Occipital lobe (tissue), 2 donors: ENCODE data around the gene GALNT9. TPM values are rescaled to one million over a fixed set of nuclear protein-coding genes. Genes with fewer than 3 reads are reported as not detected.

Experiments used
- DNase-seq: peaks from one replicate; lab custom pipeline; 2025; lab: John Stamatoyannopoulos, UW
- total RNA-seq: library from RNA; depleted of rRNA; stranded (reverse); fragments of >200 nt; gene quantifications from one replicate; pipeline ENCODE4 v1.2.3, GENCODE V29; 2014

Gene GALNT9
- total RNA-seq, 1 donor from 2014 or later = 1.4 TPM

DNA sequence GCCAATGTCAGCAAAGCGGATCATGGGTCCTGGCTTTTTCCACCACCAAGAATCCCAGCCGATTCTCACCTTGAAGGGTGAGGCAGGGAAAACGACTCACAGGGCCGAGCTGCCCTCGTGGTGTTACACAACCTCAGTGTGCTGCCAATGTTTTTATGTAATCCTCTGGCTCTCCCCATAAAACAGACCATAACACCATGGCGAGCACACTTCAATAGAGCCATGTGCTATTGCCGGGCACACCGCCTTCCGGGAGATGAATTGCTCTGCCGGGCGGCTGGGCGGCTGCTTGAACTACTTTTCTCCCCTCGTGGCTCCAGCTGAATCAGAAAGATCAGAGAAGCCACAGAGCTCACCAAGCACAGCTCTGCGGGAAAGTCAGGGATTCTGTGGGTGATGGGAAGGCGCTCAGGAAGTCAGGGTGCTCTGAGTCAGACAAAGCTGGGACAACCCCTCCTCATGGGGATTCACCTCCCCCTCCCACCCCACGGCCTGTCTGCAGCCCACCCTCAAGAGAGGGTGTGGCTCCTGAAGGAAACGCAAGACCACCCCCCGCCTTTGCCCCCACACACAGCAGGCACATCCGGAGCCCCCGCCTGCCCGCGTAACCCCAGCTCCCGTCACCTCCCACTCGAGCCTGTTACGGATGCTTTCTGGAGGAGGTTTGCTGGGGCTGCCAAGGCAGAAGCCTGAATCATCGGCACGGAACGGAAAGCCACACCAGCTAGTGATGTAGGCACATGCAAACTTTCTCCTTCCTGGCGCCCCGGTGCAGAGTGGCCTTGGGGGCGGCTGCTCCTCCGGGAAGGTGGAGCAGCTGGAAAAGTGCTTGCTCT lies 1.8 kb downstream of the GALNT9 start:
- DNase-seq = peak; percentile 80

DNA sequence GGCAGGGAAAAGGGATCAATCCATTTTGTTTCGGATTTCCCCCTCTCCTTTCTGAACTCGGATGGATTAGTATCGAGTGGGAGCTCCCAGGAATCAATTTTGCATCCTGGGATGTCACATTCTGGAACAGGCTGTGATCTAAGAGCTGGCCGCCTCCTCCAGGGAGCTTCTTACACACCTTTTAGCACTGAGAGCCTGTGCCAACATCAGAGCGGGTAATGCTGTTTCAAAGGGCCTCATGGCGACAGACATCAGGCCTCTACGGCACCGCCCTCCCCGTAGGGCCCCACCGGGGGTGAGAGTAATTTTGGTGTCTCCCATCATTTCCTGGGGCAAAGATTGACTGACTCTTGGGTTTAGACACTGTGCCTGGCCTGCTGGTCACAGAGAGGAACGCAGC lies 2.7 kb downstream of the GALNT9 start:
- DNase-seq = peak; percentile 12

DNA sequence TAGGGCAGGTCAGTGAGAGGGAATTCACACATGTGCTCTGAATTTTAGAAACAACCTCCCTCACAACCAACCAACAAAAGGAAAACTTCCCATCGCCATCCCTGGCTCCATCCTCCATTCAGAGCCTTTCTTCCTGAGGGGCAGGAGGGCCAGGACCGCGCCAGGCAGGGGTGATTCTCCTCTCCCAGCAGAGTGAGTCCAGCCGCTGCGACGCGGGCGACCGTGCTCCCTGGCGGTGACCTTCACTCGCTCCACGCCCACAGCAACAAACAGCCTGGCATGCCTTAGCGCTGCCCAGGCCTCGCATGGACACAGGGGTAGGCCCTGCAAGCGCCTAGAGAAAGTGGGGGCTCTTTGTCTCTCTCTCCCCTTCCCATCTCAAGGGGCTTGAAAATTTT lies 3.7 kb downstream of the GALNT9 start:
- DNase-seq = no peak

DNA sequence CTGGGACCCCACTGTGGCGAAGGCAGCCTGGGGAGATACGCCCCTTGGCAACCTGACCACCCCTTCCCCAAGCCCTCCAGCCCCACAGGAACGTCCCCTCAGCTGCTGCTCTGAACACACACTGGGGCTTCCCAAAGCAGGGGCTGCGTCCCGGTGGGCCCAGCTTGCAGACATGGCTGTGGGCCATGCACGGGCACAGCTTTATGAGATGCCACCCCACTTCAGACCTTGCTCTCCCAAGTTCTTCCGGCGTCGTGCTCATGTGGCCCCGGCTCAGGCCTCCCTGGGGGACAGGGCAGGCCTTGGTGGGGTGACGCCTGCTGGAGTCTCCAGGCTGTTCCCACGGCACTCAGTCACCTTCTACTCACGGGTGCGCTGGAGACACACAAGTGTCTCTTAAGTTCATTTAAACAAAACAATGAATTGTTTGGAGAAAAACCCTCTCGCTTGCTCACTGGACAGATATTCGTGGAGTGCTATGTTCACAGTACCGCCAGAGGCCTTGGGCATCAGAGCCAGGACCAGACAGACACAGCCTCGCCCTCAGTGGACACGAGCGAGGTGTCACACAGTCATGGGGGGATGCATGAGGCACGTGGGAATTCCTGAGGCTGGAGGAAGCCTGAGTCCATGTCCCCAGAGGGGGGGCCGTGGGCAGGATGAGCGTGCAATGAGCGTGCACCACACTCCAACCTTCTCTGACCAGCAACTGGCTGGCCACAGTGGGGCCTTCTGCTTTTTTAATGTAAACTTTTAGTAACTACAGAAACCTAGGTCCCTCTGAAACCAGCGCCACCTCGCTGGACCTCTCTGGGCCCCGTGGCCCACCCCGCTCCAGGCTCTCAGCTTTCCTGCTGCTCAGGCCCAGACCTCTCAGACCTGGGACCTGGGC lies 4.3 kb downstream of the GALNT9 start:
- DNase-seq = no peak

DNA sequence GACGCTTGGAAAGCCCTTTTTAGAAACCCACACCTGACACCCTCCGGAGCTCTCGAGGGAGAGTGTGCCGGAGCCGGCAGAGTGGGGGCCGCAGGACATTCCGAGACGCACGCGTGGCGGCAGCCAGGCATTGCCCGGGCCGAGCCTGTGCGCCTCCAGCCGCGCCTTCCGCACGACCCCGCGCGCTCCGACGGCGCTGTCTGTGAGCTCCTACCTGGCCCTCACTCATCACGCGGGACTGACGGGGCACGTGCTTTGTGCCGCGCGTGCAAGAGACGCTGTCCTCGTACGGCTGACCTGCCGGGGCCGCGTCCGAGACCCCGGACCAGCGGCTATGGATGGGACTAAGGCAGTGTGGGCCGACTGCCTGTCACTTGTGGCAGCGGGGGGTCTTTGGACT lies 5.2 kb downstream of the GALNT9 start:
- no peak for DNase-seq

DNA sequence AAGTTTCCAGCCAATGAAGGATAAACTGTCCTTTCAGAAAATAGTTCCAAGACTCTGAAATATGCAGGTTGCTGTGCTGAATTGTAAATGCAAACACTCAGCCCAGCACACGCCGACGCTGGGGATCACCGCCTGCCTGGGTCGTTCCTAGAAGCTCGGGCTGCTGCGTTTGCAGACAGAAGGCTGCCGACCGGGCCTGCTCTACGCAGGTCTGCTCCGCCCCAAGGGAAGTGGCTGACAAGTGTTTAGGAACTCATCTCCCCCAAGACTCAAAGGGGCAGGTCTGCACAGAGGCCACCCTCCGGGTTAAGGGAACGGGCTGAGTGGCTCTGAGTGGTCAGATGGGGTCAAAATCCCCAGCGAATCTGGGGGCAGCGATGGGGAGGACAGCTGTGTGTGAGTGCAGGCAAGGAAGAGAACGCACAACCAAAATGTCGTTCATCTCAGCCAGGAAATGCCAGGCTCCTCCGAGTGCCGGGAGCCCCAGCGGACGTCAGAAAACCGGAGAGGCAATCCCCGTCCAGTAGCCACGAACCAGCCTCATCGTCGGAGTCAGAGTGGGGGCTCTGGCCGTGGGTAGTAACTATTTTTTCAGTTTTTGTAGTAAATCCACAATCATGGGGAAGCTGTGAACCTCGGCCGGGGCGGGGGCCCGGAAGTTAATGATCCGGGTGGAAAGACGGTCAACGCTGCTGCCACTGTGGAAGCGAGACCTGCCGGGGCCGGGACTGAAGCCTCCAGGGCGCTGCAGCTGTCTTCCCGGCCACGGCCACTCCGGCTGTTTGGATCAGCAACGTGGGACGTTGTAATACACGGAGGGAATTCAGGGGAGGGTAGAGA lies 6.0 kb downstream of the GALNT9 start:
- peak; percentile 38 for DNase-seq

DNA sequence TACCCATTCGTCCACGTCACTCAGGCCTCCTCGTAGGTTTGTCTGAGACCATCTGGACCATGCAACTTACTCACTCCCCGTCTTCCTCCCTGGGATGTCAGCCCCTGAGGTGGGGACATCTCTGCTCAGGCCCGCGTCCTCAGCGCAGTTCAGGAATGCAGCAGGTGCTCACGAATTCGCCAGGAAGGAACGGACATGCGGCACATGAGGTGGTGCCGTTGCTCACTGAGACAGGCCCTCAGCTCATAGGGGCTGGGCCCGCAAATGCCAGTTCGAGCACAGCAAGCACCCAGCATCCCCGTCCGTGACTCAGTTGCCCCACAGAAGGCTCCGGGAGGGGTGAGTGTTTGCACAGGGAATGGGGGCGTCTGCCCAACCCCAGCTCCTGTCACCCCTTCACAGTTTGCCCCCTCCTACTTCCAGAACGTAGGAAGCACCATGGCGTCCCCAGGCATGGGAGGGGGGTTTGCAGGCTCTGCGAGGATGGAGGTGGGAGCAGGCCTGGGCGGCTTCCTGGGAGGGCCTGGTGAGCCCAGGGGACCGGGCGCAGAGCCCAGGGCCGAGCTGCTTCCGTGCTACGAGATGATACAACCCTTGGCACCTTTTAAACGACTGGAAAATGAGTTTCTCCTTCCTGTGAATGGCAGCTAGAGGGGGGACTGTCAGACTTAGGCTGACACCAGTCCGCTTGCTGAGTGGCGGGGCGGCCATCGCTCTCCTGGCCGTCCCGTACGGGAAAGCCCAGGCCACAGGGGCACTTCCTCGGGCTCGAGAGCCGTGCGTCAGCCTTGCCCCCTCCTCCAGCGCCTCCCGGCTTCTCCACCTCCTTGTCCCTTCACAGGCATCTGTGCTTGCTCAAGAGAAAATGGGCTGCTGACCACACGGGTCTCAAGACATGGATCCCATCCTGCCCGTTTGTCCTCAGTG lies 6.9 kb downstream of the GALNT9 start:
- DNase-seq = no peak

DNA sequence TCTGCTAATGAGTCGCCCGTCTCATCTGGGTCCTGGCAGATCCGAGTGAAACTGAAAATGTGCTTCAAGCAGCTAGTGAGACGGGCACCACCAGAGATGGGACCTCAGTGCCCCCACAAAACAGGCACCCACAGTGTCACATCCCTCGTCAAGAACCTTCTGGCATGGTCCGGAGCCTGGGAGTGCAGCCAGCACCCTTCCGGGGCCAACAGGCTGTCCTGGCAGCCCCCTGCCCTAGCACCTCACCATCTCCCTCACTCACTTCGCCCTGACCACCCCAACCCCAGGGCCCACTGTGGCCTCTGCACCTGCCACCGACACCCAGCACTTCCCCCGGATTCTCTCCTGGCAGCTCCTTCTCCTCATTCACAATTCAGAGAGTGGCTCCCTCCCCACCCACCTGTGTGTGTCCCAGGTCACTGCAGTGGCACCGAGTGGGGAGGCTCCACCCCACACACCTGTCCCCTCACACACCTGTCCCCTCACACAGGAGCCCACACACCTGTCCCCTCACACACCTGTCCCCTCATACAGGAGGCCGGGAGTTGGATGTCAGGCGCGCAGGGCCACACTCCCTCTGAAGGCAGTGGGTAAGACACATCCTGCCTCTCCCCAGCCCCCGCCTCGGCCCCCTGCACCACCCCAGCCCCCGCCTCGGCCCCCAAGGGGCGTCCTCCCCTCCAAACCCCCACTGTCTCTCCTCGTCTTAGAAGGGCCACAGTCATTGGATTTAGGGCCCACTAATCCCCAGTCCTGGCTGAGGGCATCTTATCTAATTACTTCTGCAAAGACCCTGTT lies 7.9 kb downstream of the GALNT9 start:
- DNase-seq = no peak

DNA sequence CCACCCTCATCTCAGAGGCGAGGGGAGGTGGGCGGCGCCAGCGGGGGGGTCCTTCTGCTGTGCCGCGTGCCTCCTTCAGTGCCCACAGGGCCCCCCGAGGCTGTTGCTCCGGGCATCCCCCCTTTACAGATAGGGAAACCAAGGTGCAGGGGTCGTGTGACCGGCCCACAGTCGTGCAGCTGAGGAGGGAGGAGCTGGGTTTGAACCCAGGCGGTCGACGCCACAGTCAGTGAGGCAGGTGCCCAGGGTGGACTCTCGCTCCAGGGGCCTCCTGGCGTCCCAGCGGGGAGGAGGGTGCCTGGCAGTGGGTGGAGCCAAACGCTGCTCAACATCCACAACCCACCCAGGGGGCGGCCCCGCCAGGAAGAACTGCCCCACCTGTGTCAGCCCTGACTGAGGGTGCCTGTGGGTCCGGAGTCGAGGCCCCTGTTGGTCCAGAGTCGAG lies 8.6 kb downstream of the GALNT9 start:
- DNase-seq = no peak

DNA sequence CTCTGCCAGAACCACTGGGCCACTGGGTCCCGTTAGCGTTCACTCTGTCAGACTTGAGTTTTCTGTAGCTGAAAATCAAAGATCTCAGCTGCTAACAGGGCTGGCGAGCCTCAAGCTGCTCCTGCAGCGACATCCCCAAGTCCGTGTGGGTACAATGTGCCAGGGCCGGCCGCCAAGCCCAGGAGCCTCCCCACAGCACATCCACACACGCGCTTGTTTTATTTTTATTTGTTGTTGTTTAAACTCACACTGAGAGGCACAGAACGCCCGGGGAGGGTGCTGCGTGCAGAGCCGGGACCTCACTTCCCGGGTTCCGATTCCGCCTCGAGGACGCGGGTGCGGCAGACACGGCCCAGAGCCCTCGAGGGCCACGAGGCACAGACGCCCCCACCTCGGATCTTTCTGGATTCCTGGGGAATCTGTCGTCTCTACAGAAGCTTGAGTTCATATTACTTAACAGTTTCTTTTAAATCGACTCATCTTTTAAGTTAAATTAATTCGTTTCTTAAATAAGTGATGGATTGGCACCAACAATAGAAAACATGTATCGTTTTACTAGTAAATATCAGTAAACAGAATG lies 9.3 kb downstream of the GALNT9 start:
- DNase-seq = peak; percentile 14

DNA sequence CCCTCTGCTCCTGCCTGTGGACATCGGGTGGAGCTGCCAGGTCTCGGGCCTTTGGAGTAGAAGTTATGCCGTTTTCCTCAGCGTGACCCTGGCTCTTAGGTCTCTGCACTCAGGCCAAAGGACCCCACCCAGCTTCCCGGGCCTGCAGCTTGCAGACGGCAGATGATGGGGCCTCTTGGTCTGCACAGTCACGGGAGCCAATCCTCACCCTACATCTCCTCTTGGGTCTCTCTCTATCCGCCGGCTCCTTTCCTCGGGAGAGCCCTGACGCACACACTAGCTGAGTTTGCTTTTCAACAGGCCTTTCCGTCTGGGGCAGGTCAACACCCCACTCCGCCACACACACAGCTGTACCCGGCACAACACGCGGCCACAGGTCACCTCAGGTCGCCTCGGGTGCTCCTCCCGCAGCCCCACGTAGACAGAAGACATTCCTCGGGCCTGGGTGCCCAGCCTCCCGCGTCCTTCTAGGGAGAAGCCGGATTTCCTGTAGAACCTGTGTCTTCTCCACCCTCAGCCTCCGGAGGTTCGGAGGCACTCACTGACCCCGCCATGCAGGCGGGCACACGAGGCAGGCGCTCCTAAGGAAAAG lies 9.9 kb downstream of the GALNT9 start:
- DNase-seq = no peak

DNA sequence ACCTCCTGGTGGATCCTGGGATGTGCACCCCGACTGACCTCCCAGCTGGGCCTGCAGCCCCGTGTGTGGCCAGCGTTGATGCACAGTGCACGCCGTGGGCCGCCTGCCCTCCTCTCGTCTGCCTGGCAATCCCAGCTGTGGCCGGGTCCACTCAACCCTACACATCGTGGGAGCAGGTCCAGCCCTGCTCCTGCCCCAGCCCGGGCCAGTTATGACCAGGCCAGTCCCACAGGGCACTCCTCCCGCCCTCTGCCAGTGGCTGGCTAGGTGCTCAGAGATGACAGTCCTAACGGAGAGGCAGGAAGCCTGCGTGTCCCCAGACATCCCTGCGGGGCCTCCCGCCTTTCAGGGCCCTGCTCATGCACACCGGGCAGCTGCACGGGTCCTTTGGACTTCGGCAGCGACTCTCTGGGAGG lies 10.8 kb downstream of the GALNT9 start:
- DNase-seq = no peak

DNA sequence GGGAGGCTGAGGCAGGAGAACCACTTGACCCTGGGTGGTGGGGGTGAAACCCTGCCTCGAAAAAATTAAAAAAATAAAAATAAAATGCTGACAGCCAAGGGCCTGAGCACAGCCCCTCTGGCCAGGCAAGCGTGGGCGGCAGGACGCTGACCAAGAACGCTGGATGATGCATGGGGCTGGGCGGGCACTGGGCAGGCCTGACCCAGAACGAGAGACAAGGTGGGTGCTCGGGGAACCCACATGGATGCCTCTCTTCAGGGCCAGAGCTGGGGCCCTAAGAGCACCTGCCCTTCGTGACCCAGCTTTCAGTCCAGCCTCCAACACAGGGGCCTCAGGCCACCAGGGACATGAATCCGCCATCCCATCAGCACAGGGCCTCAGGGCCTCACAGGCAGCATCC lies 11.3 kb downstream of the GALNT9 start:
- DNase-seq = no peak

DNA sequence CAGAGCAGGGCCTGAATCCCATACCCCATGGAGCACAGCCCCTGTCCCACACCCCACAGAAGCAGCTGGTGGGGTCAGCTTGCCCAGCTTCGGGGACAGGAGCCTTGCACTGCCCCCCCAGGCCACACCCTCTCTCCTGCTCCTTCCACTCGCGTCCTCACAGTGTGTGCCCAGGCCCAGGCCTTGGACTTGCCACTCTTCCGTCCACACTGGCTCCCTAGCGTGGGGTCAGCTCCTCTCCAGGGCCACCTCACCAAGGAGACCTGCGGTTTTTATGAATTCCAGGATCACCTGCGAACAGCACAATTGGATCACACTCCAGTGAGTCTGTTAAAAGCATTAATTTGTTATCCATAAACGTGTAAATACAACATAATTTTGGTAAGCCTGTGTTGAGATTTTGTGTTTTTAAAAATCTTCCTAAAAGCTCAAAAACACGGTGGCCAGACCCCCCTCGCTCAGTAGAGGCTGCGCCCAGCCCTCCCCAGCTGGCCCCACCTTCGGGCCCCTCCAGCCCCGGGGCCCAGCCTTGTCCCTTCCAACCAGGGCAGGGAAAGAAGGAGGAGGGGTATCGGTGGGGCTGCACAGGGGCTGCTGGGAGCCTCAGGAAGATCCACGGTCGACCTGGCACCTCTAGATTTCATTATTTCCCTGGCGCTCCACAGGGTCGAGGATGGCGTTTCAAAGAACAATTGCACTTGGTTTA lies 12.0 kb downstream of the GALNT9 start:
- no peak for DNase-seq

DNA sequence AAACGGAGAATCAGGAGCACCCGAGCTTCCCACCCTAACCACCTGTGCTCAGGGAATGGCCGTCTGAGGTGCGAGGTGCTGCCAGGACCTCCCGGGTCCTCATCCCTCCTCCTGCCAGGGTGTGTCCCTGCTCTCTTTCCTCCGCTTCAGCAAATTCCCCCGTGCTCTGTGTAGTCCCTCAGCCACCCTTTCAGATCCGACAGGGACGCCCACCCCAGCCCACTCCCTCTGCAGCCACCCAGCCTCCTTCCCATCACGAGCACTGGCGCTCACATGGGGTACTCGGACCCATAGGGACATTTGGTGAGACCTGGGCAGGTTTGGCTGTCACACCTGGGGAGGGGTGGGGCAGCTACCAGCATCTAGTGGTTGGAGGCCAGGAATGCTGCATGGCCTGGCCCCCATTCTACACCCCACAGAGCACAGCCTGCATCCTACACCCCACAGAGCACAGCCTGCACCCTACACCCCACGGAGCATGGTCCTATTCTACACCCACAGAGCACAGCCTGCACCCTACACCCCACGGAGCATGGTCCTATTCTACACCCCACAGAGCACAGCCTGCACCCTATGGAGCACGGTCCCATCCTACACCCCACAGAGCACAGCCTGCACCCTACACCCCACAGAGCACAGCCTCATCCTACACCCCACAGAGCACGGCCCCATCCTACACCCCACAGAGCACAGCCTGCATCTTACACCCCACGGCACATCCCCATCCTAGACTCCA lies 12.7 kb downstream of the GALNT9 start:
- DNase-seq = no peak

DNA sequence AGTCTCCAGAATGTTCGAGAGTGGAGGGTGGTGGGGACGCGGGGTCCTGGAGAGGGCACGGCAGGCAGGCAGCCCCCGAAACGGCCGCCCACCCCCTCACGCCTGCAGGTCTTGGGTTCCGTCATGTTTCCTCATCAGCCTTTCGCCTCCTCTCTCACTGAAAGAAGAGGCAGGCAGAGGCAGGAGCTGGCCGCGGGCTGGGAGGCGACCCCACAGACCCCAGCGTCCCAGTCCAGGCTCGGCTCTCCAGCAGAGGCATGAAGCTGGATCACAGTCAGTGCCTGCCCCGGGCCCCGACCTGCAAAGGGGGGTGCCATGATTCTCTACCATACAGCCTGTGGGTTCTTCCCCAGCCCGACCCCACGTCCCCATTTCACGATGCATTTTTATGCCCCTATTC lies 13.4 kb downstream of the GALNT9 start:
- DNase-seq = no peak

DNA sequence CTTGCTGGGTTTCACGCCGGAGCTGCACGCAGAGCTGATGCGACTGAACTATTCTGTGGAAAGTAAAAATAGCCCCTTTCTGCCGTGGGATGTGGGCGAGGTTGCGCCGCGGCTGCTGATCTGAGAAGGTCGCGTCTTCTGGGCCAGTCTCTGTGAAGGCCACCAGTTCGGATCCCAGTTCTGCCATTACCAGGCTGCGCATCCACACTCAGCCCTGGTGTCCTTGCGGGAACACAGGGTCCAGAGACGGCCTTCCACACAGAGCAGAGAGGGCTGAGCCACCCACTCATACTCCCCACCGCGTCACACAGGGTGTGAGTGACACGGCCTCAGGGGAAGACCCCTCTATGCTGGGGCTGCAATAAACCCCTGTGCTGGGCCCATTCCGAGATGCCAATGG lies 13.9 kb downstream of the GALNT9 start:
- DNase-seq = no peak
